GM12878 (cell line): ENCODE data around the gene FBLN7. TPM values are rescaled to one million over a fixed set of nuclear protein-coding genes. Genes with fewer than 3 reads are reported as not detected.

Experiments used
- CHD2 ChIP-seq: IDR thresholded peaks from 2 replicates; pipeline ENCODE4 v1.6.1; 2011; ENCODE audit warnings: low read depth, low read length, improper control_type of control experiment, borderline replicate concordance
- E4F1 ChIP-seq: fragments of 450-650 bp; IDR thresholded peaks from 2 replicates; pipeline ENCODE4 v1.6.1; 2018; ENCODE audit warnings: borderline replicate concordance, mild to moderate bottlenecking; ENCODE audit not compliant: partially characterized antibody
- ETV6 ChIP-seq, 2 experiments: fragments of 450-650 bp in 1 of 2; IDR thresholded peaks in 1 of 2; conservative IDR thresholded peaks in 1 of 2; 2 replicates each; pipeline ENCODE4 v1.6.1; 2014; ENCODE audit warnings: antibody characterized with exemption in 1 of 2, borderline replicate concordance in 1 of 2, low read depth in 1 of 2, mild to moderate bottlenecking in 1 of 2, moderate library complexity in 1 of 2
- JUND ChIP-seq: IDR thresholded peaks from 2 replicates; pipeline ENCODE4 v1.6.1; 2012; ENCODE audit warnings: low read depth, mild to moderate bottlenecking, low read length, improper control_type of control experiment, moderate library complexity
- RBBP5 ChIP-seq: fragments of 200-600 bp; sonication (generic); conservative IDR thresholded peaks from 2 replicates; pipeline ENCODE4 v1.6.1; 2016
- SMC3 ChIP-seq: IDR thresholded peaks from 2 replicates; pipeline ENCODE4 v1.6.1; 2011; ENCODE audit warnings: low read length, improper control_type of control experiment, borderline replicate concordance
- TCF7 ChIP-seq: IDR thresholded peaks from 2 replicates; pipeline ENCODE4 v1.6.1; 2014; ENCODE audit warnings: antibody characterized with exemption, borderline replicate concordance
- YY1 ChIP-seq: IDR thresholded peaks from 2 replicates; pipeline ENCODE4 v1.6.1; 2011; ENCODE audit warnings: low read depth, mild to moderate bottlenecking, low read length
- polyA plus RNA-seq, 11 experiments: library from polyadenylated mRNA; depleted of rRNA in 4 of 11; unstranded in 6 of 11; stranded (reverse) in 5 of 11; fragments of >200 nt; fragmentation: Nextera tagmentation in 4 of 11; fragmentation: Illumina TruSeq in 1 of 11; extraction: Ambion mirVana in 4 of 11; extraction: Trizol in 1 of 11; gene quantifications; 1 replicate in 1 of 11; 2 replicates in 10 of 11; pipeline versions ENCODE4 v1.2.1 to v1.2.3, GENCODE V29; 2011 to 2016; ENCODE audit warnings: inconsistent platforms in 2 of 11, missing spikeins in 2 of 11, low read depth in 1 of 11
- total RNA-seq, 4 experiments: library from RNA; depleted of rRNA in 3 of 4; stranded (reverse); fragments of >200 nt in 3 of 4; fragmentation: Illumina TruSeq in 1 of 4; extraction: Trizol in 1 of 4; gene quantifications; 2 replicates each; pipeline versions ENCODE4 v1.2.1 to v1.2.3, GENCODE V29; 2013 to 2021
- TF ChIP-seq, protein P1 (sequence below): IDR thresholded peaks from 2 replicates; pipeline ENCODE4 v1.6.1; 2011; ENCODE audit warnings: low read depth, mild to moderate bottlenecking, low read length, moderate library complexity, borderline replicate concordance; ENCODE audit errors: extremely low read depth
- TF ChIP-seq, protein P2 (sequence below): fragments of 450-650 bp; formaldehyde crosslinking; IDR thresholded peaks from 2 replicates; pipeline ENCODE4 v1.4.0; 2022; ENCODE audit warnings: mild to moderate bottlenecking, moderate library complexity
- TF ChIP-seq, protein P3 (sequence below): fragments of 450-650 bp; IDR thresholded peaks from 2 replicates; pipeline ENCODE4 v1.6.1; 2014; ENCODE audit warnings: mild to moderate bottlenecking

The FBLN7 gene
- total and polyA plus RNA-seq, 10 of the 15 experiments (the other 5 are each of a cell fraction or from before 2014, with no cell fraction given): 0.01 to 0.10 (median 0.01) TPM; not detected in 7

- TF ChIP-seq, protein P1, sequence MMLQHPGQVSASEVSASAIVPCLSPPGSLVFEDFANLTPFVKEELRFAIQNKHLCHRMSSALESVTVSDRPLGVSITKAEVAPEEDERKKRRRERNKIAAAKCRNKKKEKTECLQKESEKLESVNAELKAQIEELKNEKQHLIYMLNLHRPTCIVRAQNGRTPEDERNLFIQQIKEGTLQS: no peak
- TF ChIP-seq, protein P2, sequence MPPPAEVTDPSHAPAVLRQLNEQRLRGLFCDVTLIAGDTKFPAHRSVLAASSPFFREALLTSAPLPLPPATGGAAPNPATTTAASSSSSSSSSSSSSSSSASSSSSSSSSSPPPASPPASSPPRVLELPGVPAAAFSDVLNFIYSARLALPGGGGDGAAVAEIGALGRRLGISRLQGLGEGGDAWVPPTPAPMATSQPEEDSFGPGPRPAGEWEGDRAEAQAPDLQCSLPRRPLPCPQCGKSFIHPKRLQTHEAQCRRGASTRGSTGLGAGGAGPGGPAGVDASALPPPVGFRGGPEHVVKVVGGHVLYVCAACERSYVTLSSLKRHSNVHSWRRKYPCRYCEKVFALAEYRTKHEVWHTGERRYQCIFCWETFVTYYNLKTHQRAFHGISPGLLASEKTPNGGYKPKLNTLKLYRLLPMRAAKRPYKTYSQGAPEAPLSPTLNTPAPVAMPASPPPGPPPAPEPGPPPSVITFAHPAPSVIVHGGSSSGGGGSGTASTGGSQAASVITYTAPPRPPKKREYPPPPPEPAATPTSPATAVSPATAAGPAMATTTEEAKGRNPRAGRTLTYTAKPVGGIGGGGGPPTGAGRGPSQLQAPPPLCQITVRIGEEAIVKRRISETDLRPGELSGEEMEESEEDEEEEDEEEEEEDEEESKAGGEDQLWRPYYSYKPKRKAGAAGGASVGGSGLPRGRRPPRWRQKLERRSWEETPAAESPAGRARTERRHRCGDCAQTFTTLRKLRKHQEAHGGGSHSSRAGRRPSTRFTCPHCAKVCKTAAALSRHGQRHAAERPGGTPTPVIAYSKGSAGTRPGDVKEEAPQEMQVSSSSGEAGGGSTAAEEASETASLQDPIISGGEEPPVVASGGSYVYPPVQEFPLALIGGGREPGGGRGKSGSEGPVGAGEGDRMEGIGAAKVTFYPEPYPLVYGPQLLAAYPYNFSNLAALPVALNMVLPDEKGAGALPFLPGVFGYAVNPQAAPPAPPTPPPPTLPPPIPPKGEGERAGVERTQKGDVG (CRISPR knock-in tag): no peak
- no peak for TF ChIP-seq CHD2
- TF ChIP-seq, protein P3, sequence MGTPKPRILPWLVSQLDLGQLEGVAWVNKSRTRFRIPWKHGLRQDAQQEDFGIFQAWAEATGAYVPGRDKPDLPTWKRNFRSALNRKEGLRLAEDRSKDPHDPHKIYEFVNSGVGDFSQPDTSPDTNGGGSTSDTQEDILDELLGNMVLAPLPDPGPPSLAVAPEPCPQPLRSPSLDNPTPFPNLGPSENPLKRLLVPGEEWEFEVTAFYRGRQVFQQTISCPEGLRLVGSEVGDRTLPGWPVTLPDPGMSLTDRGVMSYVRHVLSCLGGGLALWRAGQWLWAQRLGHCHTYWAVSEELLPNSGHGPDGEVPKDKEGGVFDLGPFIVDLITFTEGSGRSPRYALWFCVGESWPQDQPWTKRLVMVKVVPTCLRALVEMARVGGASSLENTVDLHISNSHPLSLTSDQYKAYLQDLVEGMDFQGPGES: no peak
- no peak for TF ChIP-seq JUND
- TF ChIP-seq E4F1: no peak
- no peak for TF ChIP-seq YY1
- no peak for TF ChIP-seq ETV6 (conservative IDR thresholded peaks at IDR 0.05 in 1 of 2, IDR thresholded peaks at IDR 0.05 in 1 of 2; ENCODE audit: borderline replicate concordance in 1 of 2, low read depth in 1 of 2)
- TF ChIP-seq TCF7: no peak
- no peak for TF ChIP-seq RBBP5
- TF ChIP-seq SMC3: no peak
These were observed 23.4 kb downstream of the FBLN7 start (continued) for GRCh38 chr2:112161431-112162145.
